Coronary artery (tissue), 2 donors: ENCODE results near the gene WASL.

Source experiments
- DNase-seq: peaks from one replicate; pipeline ENCODE4 v3.0.0-alpha.2; 2017; ENCODE audit warnings: low spot score
- H3K27ac ChIP-seq, 2 donors: fragments of 200-600 bp; sonication (generic); one replicate each; pipeline ENCODE4 v1.5.1; 2016 to 2019
- H3K4me3 ChIP-seq: fragments of 200-600 bp; sonication (generic); 2 replicates; pipeline ENCODE4 v1.5.1; 2016; ENCODE audit warnings: mild to moderate bottlenecking, moderate library complexity
- CTCF ChIP-seq: fragments of 200-600 bp; sonication (generic); IDR thresholded peaks from one replicate; pipeline ENCODE4 v1.5.1; 2019; ENCODE audit warnings: antibody characterized with exemption

WASL gene

GRCh38 chr7:123687161-123687560 lies 61.6 kb downstream of the WASL start:
- Histone ChIP-seq H3K4me3 (no peak overlapping the region), H3K27ac (no peak overlapping the region)
- DNase-seq = no peak
- TF ChIP-seq CTCF = no peak

GRCh38 chr7:123682690-123683089 lies 66.1 kb downstream of the WASL start:
- no peak for DNase-seq
- Histone ChIP-seq H3K4me3 (no peak overlapping the region), H3K27ac (no peak overlapping the region)
- TF ChIP-seq CTCF = peak; percentile 23

GRCh38 chr7:123681561-123681960 lies 67.2 kb downstream of the WASL start:
- no peak overlapping the region for H3K27ac ChIP-seq
- H3K4me3 ChIP-seq = no peak overlapping the region
- TF ChIP-seq CTCF = no peak
- no peak for DNase-seq

GRCh38 chr7:123680580-123680979 lies 68.2 kb downstream of the WASL start:
- Histone ChIP-seq H3K27ac (no peak overlapping the region), H3K4me3 (no peak overlapping the region)
- no peak for DNase-seq
- TF ChIP-seq CTCF = no peak

GRCh38 chr7:123679614-123680013 lies 69.2 kb downstream of the WASL start:
- DNase-seq = no peak
- Histone ChIP-seq H3K27ac (no peak overlapping the region), H3K4me3 (no peak overlapping the region)
- TF ChIP-seq CTCF = no peak

GRCh38 chr7:123677061-123677715 lies 71.6 kb downstream of the WASL start:
- no peak for DNase-seq
- Histone ChIP-seq H3K4me3 (no peak overlapping the region), H3K27ac (no peak overlapping the region)
- no peak for TF ChIP-seq CTCF

GRCh38 chr7:123675181-123675473 lies 73.7 kb downstream of the WASL start:
- no peak for TF ChIP-seq CTCF
- no peak for DNase-seq
- Histone ChIP-seq H3K27ac (no peak overlapping the region), H3K4me3 (no peak overlapping the region)
